ENCODE data around the gene LMAN1.

LMAN1 gene

DNA sequence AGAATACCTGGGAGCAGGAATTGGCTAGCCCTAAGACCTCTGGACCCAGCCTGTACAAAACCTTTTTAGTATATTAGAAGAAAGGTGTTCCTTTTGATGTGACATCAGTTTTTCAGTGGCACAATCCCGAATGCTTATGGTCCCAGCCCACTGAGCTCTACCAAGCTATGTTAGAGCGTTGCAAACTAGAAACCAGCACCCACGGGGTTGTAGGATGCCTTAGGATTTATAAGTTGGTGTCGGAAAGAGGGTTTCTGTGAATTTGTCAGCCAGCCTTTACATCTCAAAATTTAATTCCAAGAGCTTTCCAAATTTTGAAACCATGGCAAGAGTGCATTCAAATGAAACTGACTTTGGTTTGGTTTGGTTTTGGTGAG lies 499 bp upstream of the LMAN1 start:
- DNase-seq: no peak

DNA sequence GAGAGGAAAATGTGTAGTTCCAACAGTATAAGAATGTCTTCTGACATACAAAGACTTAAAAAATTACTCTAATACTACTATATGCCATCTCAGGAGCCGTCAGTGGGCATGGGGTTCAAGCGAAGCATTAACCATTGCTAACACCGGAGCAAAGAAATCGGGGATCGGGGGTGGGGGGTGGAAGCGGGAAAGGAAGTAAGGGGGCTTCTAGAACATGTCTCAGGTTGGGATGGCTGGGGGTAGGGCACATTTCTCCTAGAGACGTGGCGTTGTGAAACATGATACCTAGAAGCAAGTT lies 702 bp downstream of the LMAN1 start:
- DNase-seq: peak; percentile 62 to 65

DNA sequence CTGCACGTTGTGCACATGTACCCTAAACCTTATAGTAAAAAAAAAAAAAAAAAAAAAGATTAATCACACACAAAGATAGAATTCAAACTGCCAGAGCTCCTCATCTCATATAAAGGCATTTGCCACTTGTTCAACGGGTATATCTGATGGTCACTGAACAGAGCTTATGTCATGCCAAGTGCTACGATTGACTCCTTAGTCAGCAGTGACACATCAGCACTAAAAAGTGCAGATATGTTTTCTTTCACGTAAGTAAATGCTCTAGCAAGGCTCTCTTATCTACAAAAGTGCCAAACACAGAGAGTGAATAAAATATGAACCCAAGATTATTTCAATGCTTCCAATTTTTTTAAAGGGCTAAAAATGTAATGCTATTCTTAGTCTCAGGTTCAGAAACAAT lies 1.1 kb downstream of the LMAN1 start:
- DNase-seq: no peak

DNA sequence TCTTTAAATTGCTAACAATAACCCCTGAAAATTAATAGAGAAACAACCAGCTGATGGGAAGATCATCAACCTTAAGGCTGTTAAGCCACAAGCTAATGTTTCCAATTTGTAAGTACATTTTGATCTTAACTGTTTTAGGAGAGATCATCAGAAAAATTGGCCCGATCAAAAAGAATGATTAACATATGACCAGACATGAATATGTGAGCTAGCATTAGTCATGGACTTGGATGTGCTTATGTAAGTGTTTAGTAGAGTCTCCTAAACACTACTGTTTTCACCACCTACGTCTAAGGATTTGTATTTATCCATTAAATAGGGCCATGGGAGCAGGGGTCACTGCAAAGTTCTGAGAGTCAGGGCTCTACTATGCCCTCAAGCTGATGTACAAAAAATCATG lies 4.3 kb downstream of the LMAN1 start:
- DNase-seq: no peak

DNA sequence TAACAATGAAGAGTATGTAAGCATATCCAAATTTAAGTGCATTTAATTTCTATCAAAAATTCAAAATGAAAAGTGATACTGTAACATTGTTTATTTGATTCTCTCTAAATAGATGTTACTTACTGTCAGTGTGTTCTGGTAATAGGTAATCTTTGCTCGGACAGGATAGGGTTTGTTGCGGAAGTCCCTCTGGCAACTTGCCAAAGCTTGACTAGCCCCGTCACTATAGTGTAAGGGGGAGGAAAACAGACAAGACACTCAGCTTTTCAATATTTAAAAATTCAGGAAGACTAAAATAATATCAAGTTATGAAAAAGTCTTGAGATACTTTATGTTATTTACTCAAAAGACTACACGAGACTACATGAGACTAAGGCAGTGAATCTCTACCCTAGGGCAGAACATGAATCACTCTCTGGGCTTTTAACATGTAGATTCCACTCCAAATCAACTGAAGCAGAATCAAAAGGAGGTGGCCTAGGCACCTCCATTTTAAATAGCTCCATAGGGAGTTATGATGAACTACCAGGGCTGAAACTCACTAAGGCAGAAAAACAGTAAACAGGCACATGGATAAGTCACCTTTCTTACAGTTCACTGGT lies 5.9 kb downstream of the LMAN1 start:
- no peak for DNase-seq

DNA sequence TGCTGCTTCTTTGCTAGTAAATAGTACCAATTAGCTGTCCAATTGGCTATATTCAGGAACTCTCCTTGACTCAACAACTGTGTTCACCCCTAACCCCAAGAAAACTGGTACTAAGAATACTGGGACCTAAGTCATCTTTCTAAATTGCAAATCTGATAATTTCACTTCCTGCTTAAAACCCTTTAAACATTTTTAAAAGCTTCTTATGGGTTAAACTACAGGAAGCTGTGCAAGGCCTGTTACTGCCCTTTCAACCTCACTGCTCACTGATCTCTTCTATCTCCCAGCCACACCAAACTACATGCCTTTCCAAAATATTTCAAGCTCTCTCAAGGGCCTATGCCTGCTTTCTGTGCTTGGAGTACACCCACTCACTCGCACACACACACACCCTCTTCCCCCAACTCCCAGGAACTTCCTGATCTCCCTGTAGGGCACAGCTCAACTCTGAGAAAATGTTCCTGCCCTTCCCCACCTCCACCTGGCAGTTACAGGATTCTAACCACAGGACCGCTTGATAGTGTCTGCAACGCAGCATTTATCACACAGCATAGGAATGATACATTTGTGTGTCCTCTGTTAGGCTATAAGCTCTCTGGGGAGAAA lies 6.7 kb downstream of the LMAN1 start:
- no peak for DNase-seq

DNA sequence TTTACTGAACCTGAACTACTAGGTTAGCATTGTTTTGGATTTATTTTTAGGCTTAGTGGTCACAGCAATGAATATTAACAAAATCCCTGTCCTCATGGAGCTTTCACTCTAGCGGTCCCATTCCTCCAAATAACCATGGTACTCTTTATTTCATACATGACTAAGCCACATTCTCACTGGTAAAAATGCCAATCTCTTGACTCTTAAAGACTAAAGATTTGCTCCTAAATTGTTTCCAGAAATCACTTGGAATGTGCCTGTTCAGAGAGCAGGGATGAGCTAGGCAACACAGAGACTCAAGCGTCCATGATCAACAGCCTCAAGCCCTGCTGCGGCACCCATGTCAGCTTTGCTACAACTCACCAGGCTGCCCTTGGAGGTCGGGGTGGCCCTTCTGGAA lies 13.5 kb downstream of the LMAN1 start:
- DNase-seq: no peak

DNA sequence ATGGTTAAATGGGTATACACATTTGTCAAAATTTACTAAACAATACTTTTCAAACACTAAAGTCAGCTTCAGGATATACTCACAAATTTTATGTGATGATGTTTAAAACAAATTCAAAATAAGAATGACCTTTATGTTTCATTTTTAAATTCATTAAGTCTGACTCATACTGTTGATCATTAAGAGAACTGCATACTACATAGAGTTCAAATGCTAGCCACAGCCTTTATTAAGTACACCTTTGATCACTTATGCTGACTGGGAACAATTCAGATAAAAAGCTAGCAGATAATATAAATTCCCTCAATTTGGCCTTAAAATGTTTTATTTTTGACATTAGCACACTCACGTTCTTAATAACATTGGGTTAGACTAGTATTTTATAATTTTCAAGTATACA lies 14.1 kb downstream of the LMAN1 start:
- no peak for DNase-seq

DNA sequence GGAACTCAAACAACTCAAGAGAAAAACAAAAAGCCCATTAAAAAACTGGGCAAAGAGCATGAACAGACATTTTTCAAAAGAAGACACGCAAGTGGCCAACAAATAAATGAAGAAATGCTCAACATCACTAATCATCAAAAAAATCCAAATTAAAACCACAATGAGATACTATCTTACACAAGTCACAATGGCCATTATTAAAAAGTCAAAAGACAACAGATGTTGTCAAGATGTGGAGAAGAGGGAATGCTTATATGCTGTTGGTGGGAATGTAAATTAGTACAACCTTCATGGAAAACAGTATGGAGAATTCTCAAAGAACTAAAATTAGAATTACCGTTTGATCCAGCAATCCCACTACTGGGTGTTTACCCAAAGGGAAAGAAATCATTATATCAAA lies 15.1 kb downstream of the LMAN1 start:
- no peak for DNase-seq

DNA sequence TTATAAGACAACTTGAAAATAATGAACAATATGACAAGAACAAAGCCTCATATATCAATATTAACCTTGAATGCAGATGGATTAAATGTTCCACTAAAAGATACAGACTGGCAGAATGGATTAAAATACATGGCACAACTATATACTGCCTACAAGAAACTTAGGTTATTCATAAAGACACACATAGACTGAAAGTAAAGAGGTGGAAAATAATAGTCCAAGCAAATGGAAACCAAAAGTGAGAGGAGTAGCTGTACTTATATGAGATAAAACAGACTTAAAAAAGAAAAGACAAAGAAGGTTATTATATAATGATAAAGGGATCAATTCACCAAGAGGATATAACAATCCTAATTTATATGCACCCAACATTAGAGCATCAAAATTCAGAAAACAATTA lies 18.2 kb downstream of the LMAN1 start:
- no peak for DNase-seq

DNA sequence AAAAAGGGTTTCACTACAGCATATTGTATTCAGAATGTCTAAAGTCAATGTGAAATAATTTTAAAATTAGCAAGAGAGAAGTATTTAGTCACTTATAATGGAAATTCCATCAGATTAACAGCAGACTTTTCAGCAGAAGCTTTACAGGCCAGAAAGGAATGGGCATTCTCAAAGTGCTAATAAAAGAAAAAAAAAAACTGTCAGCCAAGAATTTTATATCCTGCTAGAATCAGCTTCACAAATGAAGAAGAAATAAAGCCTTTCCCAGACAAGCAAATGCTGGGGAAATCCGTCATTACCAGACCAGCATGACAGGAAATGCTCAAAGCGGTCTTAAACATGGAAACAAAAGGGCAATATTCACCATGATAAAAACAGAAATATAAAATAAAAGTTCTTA lies 18.8 kb downstream of the LMAN1 start:
- DNase-seq: no peak

DNA sequence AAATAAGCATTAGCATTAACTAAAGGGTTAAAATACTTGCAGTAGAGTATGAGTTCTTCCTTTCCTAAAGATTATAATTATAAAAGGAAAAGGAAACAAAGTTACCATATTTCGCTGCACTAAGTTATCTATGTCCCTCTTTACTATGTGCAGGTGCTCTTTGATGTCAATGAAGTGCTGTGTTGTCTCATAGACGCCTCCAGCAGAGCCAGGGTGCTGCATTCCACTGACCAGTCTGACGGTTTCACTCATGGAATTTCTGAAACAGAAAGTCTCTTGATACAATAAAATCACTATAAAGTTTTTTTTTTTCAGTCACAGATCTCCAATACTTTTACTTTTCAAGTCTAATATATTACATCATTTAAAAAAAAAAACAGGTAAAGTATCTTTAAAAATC lies 26.1 kb downstream of the LMAN1 start:
- no peak for DNase-seq

DNA sequence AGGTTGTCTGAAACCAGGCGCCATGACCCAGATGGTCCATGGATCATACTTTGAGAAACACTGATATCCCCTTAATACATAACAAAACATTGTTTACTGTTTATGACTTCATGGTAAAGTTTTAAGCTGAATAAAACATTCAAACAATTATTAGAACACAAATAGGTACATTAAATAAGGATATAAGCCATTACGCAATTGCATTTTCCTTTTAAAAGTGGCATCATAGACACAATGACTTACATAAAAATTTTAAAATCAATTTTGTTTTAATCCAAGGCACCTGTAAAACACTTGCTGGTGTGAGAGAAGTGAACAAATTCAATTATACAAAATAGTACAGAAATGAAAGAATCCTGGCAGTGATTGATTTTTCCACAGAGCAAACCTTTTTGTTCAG lies 30.4 kb downstream of the LMAN1 start:
- no peak for DNase-seq

DNA sequence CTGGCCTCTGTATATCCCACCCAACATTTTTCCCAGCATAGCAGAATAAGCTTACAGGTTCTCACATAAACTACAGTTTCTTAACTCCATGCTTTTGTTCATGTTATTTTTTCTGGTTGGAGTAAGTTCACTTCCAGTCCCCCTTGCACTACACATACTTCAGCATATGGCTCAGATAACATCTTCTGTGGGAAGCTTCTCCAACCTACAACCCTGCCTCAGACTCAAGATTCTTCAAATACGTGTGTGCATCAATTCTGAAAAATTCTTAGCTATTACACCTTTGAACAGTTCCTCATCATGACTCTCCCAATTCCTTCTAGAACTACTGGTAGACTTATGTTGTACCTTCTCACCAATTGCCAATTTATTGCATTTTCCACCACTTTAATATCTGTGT lies 33.1 kb downstream of the LMAN1 start:
- DNase-seq: no peak

DNA sequence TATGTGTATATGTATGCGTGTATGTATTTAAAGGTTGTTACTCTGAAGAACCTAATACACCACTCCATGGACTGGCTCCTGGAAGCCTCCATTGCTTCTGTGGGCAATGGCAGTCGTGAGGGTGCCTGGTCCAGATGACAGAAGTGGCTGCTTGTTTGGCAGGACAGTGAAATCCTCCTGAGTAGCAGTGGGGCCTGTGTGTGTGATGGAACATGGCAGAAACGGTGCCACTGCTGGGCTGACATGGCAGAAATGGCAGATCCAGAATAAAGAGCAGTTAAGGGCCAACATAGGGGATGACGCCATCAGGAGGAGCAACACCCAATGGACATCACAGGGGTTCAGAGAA lies 34.5 kb downstream of the LMAN1 start:
- no peak for DNase-seq

DNA sequence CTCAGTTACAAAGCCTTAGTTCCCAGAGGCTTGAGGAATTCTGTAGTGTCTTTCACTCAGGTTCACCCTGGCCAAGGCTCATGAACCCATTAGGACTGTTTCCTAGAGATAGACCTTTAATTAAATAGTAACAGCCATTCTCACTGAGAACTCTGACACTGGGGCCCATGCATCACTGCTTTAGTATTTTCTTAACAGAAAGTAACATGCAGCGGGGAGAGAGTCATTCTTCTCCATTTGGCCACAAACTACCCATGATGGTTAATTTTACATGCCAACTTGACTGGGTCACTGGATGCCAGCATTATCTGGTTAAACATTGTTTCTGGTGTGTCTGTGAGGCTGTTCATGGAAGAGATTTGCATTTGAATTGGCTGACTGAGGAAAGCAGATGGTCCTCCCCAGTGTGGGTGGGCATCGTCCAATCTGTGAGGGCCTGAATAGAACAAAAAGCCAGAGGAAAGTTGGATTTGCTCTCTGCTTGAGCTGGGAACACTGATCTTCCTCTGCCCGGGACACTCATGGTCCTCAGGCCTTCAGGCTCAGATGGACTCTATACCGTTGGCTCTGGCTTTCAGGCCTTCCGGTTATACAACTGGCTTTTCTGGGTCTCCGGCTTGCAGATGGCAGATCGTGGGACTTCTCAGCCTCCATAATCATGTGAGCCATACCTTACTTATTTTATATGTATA lies 35.0 kb downstream of the LMAN1 start:
- no peak for DNase-seq

DNA sequence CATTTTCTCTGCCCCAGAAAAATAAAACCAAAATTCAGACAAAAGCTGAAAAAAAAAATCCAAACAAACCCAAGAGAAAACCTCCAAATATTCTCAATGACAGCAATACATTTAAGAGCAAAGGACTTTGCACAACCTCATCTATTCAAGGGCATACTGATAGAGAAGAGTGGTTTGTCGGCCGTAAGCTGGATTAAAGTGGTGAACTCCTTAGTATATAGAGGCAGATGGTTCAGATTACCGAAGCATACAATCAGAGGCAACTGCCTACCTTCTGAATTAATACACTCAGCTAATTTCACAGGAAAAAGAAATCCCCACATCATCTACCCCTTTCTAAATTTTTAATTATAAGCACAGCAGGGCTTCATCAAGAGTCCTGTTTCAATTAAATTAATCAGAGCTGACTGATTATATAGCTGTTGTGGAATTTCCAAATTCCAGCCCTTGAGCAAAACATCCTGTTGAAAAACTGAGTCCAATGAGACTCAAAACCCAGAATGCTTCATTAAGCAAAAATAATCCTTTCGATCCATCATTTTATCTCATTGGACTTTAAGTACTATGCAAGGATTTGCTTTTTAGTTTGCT lies 40.5 kb downstream of the LMAN1 start, which contains the start of gene CPLX4:
CPLX4 (minus strand) TSS at position 190 of the 591 bp plus-strand sequence; CDS start at position 3, 187 bp downstream.
- DNase-seq: no peak

DNA sequence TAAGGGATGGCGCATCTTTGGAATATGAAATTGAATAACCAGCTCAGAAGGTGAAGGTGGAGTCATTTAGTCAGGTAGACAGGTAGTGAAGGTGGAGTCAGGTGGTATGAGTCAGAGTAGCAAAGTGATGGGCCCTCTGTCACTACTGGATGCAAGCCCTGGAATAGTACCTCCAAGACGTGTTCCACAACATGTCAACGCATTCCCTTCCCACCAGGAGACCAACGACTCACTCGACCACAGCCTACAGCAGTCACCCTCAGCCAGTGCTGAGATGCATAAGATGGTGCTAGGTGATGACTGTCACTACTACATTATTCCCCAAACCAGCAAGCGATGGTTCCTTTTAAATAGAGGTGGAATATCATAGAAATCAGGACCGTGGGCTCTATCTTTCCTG lies 47.4 kb downstream of the LMAN1 start:
- no peak for DNase-seq

DNA sequence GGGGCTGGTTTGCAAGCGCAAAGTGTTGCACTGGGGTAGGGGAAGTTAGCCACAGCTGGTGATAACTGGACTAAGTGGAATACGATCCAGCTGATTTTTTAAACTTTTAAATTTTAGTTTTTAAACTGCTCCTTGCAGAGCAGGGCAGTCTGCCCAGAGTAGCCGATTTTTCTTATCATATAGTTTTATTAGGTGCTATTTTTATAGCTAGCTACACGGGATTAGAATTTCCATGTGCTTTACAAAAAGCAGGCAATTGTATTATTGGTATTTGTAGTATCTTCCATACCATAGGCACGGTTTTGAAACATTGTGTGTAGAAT lies 50.2 kb downstream of the LMAN1 start:
- DNase-seq: no peak

DNA sequence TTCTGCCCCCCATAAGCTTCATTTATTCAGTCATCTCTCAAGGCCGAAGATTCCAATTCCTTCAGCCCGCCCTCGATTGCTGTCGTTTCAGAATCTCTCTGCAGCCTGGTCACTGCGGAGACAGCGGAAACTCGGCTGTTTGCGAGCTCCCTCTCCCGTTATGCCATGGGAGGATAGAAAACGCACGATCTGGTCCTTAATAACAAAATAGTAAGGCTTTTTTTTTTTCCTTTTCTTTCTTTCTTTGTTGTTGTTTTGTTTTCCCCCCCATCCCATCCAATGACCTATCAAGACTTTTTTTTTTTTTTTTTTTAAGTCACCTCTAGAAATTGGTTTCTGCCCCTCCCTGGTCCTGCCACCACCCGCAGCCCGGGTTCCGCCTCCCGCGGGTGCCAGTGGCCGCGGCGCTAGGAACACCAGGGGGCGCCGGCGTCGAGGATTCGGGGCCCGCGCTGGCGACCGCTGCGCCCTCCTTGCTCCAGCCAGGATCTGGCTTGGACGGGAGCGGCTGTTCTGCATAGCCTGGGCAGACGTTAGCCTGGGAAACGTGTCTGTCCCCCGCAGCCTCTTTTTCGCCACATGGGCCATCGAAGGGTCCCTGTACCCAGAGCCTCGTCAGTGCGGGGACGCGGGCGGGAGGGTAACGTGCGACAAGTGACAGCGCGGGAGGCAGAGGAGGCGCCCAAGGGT lies 50.7 kb downstream of the LMAN1 start:
- peak; percentile 70 to 75 for DNase-seq

DNA sequence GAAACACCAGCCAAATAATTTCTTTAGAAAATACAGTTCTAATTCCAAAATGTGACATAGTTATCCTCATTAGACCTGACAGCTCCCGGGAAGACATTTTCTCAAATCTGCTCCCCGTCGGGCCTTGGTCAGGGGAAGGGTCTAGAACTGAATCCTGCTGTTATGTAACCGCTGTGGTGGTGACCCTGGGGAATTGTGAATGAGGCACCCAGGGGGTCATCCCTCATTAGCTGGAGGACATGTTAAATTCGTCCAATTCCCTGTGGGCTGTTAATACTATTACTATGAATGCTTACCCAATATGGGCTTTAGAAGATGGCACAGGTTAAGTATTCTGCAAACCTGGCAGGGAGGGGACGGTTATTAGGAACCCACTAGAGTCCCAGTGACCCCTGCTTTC lies 52.4 kb downstream of the LMAN1 start:
- no peak for DNase-seq

DNA sequence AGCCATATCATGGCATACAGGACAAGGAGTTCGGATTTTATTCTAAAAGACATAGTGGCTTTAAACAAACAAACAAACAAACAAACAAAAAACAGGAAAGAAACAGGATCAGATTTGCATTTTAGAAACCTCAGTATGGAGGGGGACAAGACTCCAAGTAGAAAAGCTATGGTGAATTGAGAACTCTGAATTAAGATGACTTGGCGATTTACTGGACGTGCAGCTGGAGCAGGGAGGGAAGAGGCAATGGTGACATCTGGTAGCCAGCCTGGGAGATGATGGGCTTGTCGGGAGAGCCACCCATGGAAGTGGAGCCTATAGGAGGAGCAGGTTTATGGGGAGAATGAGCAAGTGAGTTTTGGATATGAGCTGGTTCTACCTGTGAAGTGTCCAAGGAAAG lies 53.8 kb downstream of the LMAN1 start:
- no peak for DNase-seq

DNA sequence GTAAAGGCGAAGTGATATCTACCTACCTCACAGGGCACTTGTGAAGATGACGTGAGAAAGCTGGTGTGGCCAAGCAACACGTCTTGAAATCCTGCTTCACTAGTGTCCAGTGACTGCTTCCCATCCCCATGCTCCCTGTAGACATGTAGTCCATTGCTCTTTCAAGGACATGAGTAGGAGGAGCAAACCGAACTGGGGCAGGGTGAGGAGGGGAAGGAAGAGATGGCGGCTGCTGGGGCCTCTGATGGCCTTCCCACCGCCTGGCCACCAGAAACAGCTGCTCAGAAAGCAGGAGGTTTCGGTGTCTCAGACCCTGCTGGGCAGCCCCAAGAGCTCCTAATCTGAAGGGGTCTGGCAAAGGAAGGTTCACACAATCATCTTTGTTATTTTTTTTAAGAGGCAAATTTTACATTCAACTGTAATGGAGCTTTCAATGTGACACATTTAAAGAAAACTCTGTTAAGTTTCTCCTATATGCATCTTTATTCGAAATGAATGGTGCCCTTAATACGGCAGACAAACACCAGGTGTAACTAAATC lies 55.3 kb downstream of the LMAN1 start:
- no peak for DNase-seq

DNA sequence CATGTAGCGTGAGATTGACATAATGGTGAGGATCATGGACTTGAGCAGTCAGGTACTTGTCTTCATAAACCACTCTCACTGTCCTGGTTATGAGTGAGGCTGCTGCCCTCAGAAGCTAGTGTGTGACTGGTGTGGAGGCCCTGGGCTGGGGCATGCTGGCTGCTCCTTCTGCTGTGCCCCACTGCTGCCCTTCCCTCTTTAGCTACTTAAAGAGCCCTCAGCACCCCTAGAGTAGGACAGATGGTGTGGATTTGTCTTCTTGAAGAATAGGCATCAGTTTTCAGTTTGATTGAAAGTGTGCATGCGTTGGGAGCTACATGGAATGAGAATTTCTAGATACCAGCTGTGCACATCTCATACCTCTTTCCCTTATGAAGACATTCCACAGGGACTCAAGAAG lies 56.1 kb downstream of the LMAN1 start:
- no peak for DNase-seq
